HEK293 (cell line): ENCODE data around the gene IGFBP7.
A peak's percentile ranks its signal among the peaks of the same experiment; 100 is the strongest.

ENCODE experiments used
- CTCF ChIA-PET: fragments of 350-600 bp; formaldehyde crosslinking; extraction: SDS; loops from one replicate; lab custom pipeline; 2021; ENCODE audit warnings: antibody characterized with exemption; lab: Yijun Ruan, JAX
- POLR2A ChIA-PET: fragments of 300-600 bp; formaldehyde crosslinking; extraction: SDS; loops from one replicate; lab custom pipeline; 2020; ENCODE audit warnings: antibody characterized with exemption, inconsistent platforms; lab: Yijun Ruan, JAX
- H3K27ac ChIP-seq: fragments of 200-500 bp; sonication (Bioruptor generic); 2 replicates; pipeline ENCODE4 v1.5.1; 2014; ENCODE audit warnings: low read depth, low read length, control low read depth, inconsistent platforms; ENCODE audit errors: extremely low read depth
- H3K36me3 ChIP-seq, 2 experiments: fragments of 200-500 bp in 1 of 2; sonication (Bioruptor generic) in 1 of 2; 1 replicate in 1 of 2; 2 replicates in 1 of 2; pipeline ENCODE4 v1.5.1; 2014 to 2017; ENCODE audit warnings: inconsistent platforms in 2 of 2, low read length in 2 of 2; ENCODE audit not compliant: control insufficient read depth in 2 of 2, insufficient read depth in 1 of 2
- H3K4me1 ChIP-seq: fragments of 200-500 bp; sonication (Bioruptor generic); 2 replicates; pipeline ENCODE4 v1.5.1; 2014; ENCODE audit warnings: mild to moderate bottlenecking, low read length, inconsistent platforms; ENCODE audit not compliant: control insufficient read depth, insufficient read depth
- H3K4me3 ChIP-seq: 2 replicates; pipeline ENCODE4 v1.5.1; 2011; ENCODE audit warnings: low read depth, mild to moderate bottlenecking, control low read depth, low read length, moderate library complexity
- H3K9me3 ChIP-seq: fragments of 200-500 bp; sonication (Bioruptor generic); 2 replicates; pipeline ENCODE4 v1.5.1; 2014; ENCODE audit warnings: low read depth, low read length, inconsistent platforms; ENCODE audit not compliant: control insufficient read depth, insufficient read depth
- ELK4 ChIP-seq: IDR thresholded peaks from 2 replicates; pipeline ENCODE4 v1.6.1; 2011; ENCODE audit warnings: mild to moderate bottlenecking, low read depth, low read length, borderline replicate concordance
- GLI4 ChIP-seq: fragments of 450-650 bp; formaldehyde crosslinking; IDR thresholded peaks from 2 replicates; pipeline ENCODE4 v1.5.1; 2016; ENCODE audit warnings: missing biosample characterization, missing genetic modification characterization
- HIC1 ChIP-seq: fragments of 450-650 bp; formaldehyde crosslinking; IDR thresholded peaks from 2 replicates; pipeline ENCODE4 v1.5.1; 2016; ENCODE audit warnings: missing biosample characterization, missing genetic modification characterization
- HOXA7 ChIP-seq: sonication (generic); formaldehyde crosslinking; IDR thresholded peaks from 2 replicates; pipeline ENCODE4 v1.8.1; 2022; ENCODE audit warnings: missing genetic modification reagents, borderline replicate concordance
- RBAK ChIP-seq: fragments of 450-650 bp; formaldehyde crosslinking; IDR thresholded peaks from 2 replicates; pipeline ENCODE4 v1.5.1; 2016; ENCODE audit warnings: missing biosample characterization, missing genetic modification characterization
- REPIN1 ChIP-seq: fragments of 450-650 bp; formaldehyde crosslinking; IDR thresholded peaks from 2 replicates; pipeline ENCODE4 v1.5.1; 2017; ENCODE audit warnings: missing biosample characterization, missing genetic modification characterization, low read depth
- WT1 ChIP-seq: fragments of 450-650 bp; formaldehyde crosslinking; IDR thresholded peaks from 2 replicates; pipeline ENCODE4 v1.5.1; 2016; ENCODE audit warnings: missing biosample characterization, missing genetic modification characterization
- YY2 ChIP-seq: fragments of 450-650 bp; formaldehyde crosslinking; IDR thresholded peaks from 2 replicates; pipeline ENCODE4 v1.5.1; 2016; ENCODE audit warnings: missing biosample characterization, missing genetic modification characterization
- ZBTB17 ChIP-seq: fragments of 450-650 bp; formaldehyde crosslinking; IDR thresholded peaks from 2 replicates; pipeline ENCODE4 v1.5.1; 2016; ENCODE audit warnings: missing biosample characterization, missing genetic modification characterization
- ZBTB48 ChIP-seq: fragments of 450-650 bp; formaldehyde crosslinking; IDR thresholded peaks from 2 replicates; pipeline ENCODE4 v1.5.1; 2016; ENCODE audit warnings: missing biosample characterization, missing genetic modification characterization
- ZNF157 ChIP-seq: fragments of 450-650 bp; formaldehyde crosslinking; IDR thresholded peaks from 2 replicates; pipeline ENCODE4 v1.5.1; 2016; ENCODE audit warnings: missing biosample characterization, missing genetic modification characterization
- ZNF18 ChIP-seq: fragments of 450-650 bp; formaldehyde crosslinking; IDR thresholded peaks from 2 replicates; pipeline ENCODE4 v1.5.1; 2016; ENCODE audit warnings: missing biosample characterization, missing genetic modification characterization
- ZNF211 ChIP-seq: fragments of 450-650 bp; formaldehyde crosslinking; IDR thresholded peaks from 2 replicates; pipeline ENCODE4 v1.5.1; 2016; ENCODE audit warnings: low read depth, missing biosample characterization, missing genetic modification characterization
- ZNF221 ChIP-seq: fragments of 450-650 bp; formaldehyde crosslinking; IDR thresholded peaks from 2 replicates; pipeline ENCODE4 v1.5.1; 2017; ENCODE audit warnings: missing biosample characterization, missing genetic modification characterization, borderline replicate concordance
- ZNF266 ChIP-seq: fragments of 450-650 bp; formaldehyde crosslinking; IDR thresholded peaks from 2 replicates; pipeline ENCODE4 v1.5.1; 2016; ENCODE audit warnings: missing biosample characterization, missing genetic modification characterization, low read depth
- ZNF341 ChIP-seq: fragments of 450-650 bp; formaldehyde crosslinking; IDR thresholded peaks from 2 replicates; pipeline ENCODE4; 2016; ENCODE audit warnings: low read depth, missing biosample characterization, missing genetic modification characterization
- ZNF433 ChIP-seq: fragments of 450-650 bp; formaldehyde crosslinking; IDR thresholded peaks from 2 replicates; pipeline ENCODE4 v1.5.1; 2016; ENCODE audit warnings: missing biosample characterization, missing genetic modification characterization, low read depth
- ZNF488 ChIP-seq: fragments of 450-650 bp; formaldehyde crosslinking; IDR thresholded peaks from 2 replicates; pipeline ENCODE4 v1.5.1; 2016; ENCODE audit warnings: missing biosample characterization, missing genetic modification characterization
- ZNF529 ChIP-seq: fragments of 450-650 bp; formaldehyde crosslinking; IDR thresholded peaks from 2 replicates; pipeline ENCODE4 v1.5.1; 2017; ENCODE audit warnings: missing genetic modification characterization, missing biosample characterization; ENCODE audit not compliant: insufficient replicate concordance
- ZNF530 ChIP-seq: fragments of 450-650 bp; formaldehyde crosslinking; IDR thresholded peaks from 2 replicates; pipeline ENCODE4 v1.5.1; 2016; ENCODE audit warnings: low read depth, missing biosample characterization, missing genetic modification characterization
- ZNF548 ChIP-seq: fragments of 450-650 bp; formaldehyde crosslinking; IDR thresholded peaks from 2 replicates; pipeline ENCODE4 v1.5.1; 2016; ENCODE audit warnings: missing biosample characterization, missing genetic modification characterization
- ZNF600 ChIP-seq: fragments of 450-650 bp; formaldehyde crosslinking; IDR thresholded peaks from 2 replicates; pipeline ENCODE4 v1.5.1; 2016; ENCODE audit warnings: missing biosample characterization, missing genetic modification characterization
- ZNF610 ChIP-seq: fragments of 450-650 bp; formaldehyde crosslinking; IDR thresholded peaks from 2 replicates; pipeline ENCODE4 v1.5.1; 2016; ENCODE audit warnings: missing biosample characterization, missing genetic modification characterization, borderline replicate concordance
- ZNF626 ChIP-seq: fragments of 450-650 bp; sonication (Bioruptor Pico); formaldehyde crosslinking; IDR thresholded peaks from 2 replicates; pipeline ENCODE4 v1.5.1; 2018; ENCODE audit warnings: missing biosample characterization, missing genetic modification characterization, inconsistent platforms
- ZNF629 ChIP-seq: fragments of 450-650 bp; formaldehyde crosslinking; IDR thresholded peaks from 2 replicates; pipeline ENCODE4 v1.5.1; 2017; ENCODE audit warnings: missing biosample characterization, missing genetic modification characterization
- ZNF654 ChIP-seq: fragments of 450-650 bp; formaldehyde crosslinking; IDR thresholded peaks from 2 replicates; pipeline ENCODE4 v1.5.1; 2016; ENCODE audit warnings: low read depth, missing biosample characterization, missing genetic modification characterization
- ZNF707 ChIP-seq: fragments of 450-650 bp; formaldehyde crosslinking; IDR thresholded peaks from 2 replicates; pipeline ENCODE4 v1.5.1; 2016; ENCODE audit warnings: missing biosample characterization, missing genetic modification characterization
- ZNF785 ChIP-seq: fragments of 450-650 bp; formaldehyde crosslinking; IDR thresholded peaks from 2 replicates; pipeline ENCODE4 v1.5.1; 2016; ENCODE audit warnings: missing biosample characterization, missing genetic modification characterization

IGFBP7 gene

GRCh38 chr4:56986952-56987351, 123.2 kb downstream of the IGFBP7 start:
- H3K4me1 ChIP-seq = no peaks in the 10 kb centered on the region; the same call in 1 of the 2 replicates
- ChIA-PET CTCF (no interaction called here), POLR2A (interaction anchor here (1.9 kb wide), 1 partner anchor 9 kb away, joined by 15 read pairs; the partner anchor contains the start of genes NOA1 and POLR2B)
- no peak overlapping the region for H3K4me3 ChIP-seq
- H3K9me3 ChIP-seq = no peaks in the 10 kb centered on the region
- H3K36me3 ChIP-seq = peaks cover 28 to 64% of the 10 kb centered on the region in 2 experiments
- TF ChIP-seq YY2 (tag by site-specific recombination) (no peak), ZNF654 (tag by site-specific recombination) (no peak), REPIN1 (no peak), ZNF629 (tag by site-specific recombination) (no peak), ZNF433 (tag by site-specific recombination) (no peak), ZNF488 (tag by site-specific recombination) (no peak), ZNF530 (tag by site-specific recombination) (no peak), ZNF707 (tag by site-specific recombination) (no peak), HIC1 (tag by site-specific recombination) (no peak), HOXA7 (no peak), GLI4 (tag by site-specific recombination) (no peak)
- no peak overlapping the region for H3K27ac ChIP-seq

GRCh38 chr4:56986192-56986591, 124.0 kb downstream of the IGFBP7 start:
- H3K36me3 ChIP-seq = peaks cover 24 to 56% of the 10 kb centered on the region in 2 experiments
- POLR2A ChIA-PET = no interaction called here
- CTCF ChIA-PET = no interaction called here

GRCh38 chr4:56981795-56982201, 128.4 kb downstream of the IGFBP7 start:
- ChIA-PET POLR2A (no interaction called here), CTCF (no interaction called here)
- no peaks in the 10 kb centered on the region; the same call in 1 of the 2 replicates for H3K4me1 ChIP-seq
- H3K36me3 ChIP-seq = peaks cover 8 to 15% of the 10 kb centered on the region in 2 experiments
- no peak overlapping the region for H3K4me3 ChIP-seq
- no peak overlapping the region for H3K27ac ChIP-seq
- no peaks in the 10 kb centered on the region for H3K9me3 ChIP-seq
- no peak for TF ChIP-seq ZNF341 (tag by site-specific recombination)
- no peak for TF ChIP-seq ZNF785 (tag by site-specific recombination)
- TF ChIP-seq ZNF211 (tag by site-specific recombination) = no peak
- TF ChIP-seq RBAK = no peak
- no peak for TF ChIP-seq ZNF488 (tag by site-specific recombination)
- no peak for TF ChIP-seq ELK4
- TF ChIP-seq ZNF548 (tag by site-specific recombination) = no peak
- no peak for TF ChIP-seq ZNF610 (tag by site-specific recombination)
- 0 out of 2 replicates have a peak, but pooled peaks have one; percentile 29 for TF ChIP-seq ZBTB17 (tag by site-specific recombination)
- TF ChIP-seq WT1 (tag by site-specific recombination) = no peak
- TF ChIP-seq ZNF600 (tag by site-specific recombination) = no peak
- TF ChIP-seq ZNF654 (tag by site-specific recombination) = no peak
- TF ChIP-seq ZNF626 (tag by site-specific recombination) = no peak

More at GRCh38 chr4:56986192-56986591, 124.0 kb downstream of the IGFBP7 start:
- TF ChIP-seq ZNF221 (tag by site-specific recombination) (no peak), ZNF626 (tag by site-specific recombination) (no peak), RBAK (no peak), ZNF157 (tag by site-specific recombination) (no peak), ZBTB48 (tag by site-specific recombination) (no peak), ZNF529 (tag by site-specific recombination) (no peak), ZNF266 (no peak), ZNF18 (tag by site-specific recombination) (no peak)
- TF ChIP-seq, all 188 proteins: peak for 0
- Histone ChIP-seq H3K27ac (no peak overlapping the region), H3K4me3 (no peak overlapping the region), H3K9me3 (no peaks in the 10 kb centered on the region), H3K4me1 (no peaks in the 10 kb centered on the region; the same call in 1 of the 2 replicates)
